D721Med (cell line): ENCODE results near the gene ROR2.

Experiments used
- DNase-seq: peaks from one replicate; pipeline ENCODE4 v3.0.0; 2011; ENCODE audit warnings: low spot score; ENCODE audit not compliant: insufficient read length
- FAIRE-seq: peaks from 2 replicates; lab custom pipeline; 2011; peaks lifted over from hg19 to GRCh38; lab: Jason Lieb, UNC
- TF ChIP-seq, protein P1 (sequence below): IDR thresholded peaks from 2 replicates; pipeline ENCODE4 v1.5.1; 2012; ENCODE audit warnings: mild to moderate bottlenecking, control low read depth; ENCODE audit not compliant: insufficient read depth; ENCODE audit errors: missing control alignments

Gene ROR2

DNA sequence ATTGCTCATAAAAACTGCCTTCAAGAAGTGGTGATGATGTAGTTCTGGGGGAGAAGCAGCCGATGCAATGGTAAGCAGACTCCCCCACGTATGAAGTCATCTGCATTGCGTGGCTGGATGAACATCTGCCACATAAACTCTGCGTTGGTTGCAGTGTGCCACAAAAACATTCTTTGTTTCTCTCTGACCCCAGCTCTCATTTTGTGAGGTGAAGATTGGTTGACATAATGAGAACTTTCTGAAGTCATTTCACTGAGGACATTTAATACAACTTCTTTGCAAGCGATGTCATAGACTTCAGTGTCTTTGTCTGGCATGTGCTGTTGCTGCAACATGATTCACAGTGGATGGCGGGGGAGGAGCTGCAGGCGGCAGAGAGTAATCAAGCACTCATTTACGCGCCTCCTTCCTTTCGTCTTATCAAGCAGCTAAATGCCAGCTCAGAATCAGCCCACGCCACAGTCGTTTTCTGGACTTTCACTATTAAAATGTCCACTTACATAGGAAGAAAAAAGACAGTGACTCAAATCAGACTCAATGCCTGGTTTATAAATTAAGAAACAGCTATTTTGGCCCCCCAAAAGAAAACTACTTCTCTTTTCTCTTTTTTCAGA, 434.8 kb downstream of the ROR2 start:
- TF ChIP-seq, protein P1, sequence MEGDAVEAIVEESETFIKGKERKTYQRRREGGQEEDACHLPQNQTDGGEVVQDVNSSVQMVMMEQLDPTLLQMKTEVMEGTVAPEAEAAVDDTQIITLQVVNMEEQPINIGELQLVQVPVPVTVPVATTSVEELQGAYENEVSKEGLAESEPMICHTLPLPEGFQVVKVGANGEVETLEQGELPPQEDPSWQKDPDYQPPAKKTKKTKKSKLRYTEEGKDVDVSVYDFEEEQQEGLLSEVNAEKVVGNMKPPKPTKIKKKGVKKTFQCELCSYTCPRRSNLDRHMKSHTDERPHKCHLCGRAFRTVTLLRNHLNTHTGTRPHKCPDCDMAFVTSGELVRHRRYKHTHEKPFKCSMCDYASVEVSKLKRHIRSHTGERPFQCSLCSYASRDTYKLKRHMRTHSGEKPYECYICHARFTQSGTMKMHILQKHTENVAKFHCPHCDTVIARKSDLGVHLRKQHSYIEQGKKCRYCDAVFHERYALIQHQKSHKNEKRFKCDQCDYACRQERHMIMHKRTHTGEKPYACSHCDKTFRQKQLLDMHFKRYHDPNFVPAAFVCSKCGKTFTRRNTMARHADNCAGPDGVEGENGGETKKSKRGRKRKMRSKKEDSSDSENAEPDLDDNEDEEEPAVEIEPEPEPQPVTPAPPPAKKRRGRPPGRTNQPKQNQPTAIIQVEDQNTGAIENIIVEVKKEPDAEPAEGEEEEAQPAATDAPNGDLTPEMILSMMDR, result no peak
- no peak for FAIRE-seq
- DNase-seq, result no peak
